HG03457 (cell line): ENCODE measurements around the gene SORBS2.
"Not testable (repeated sequence)": the region's sequence is repeated elsewhere in the genome, so short reads cannot be mapped to it uniquely, and the experiment has no call there.

Source experiments
- ATAC-seq: cut with Tn5 transposase; IDR thresholded peaks from one replicate; pipeline ENCODE4 v1.9.1; 2021; ENCODE audit warnings: moderate number of reproducible peaks; ENCODE audit not compliant: unreplicated experiment

The SORBS2 gene

GRCh38 chr4:185718578-185719499 lies 93.2 kb downstream of the SORBS2 start:
- ATAC-seq: no peak

GRCh38 chr4:185717377-185717741 lies 94.6 kb downstream of the SORBS2 start:
- no peak for ATAC-seq

- ATAC-seq: no peak
Measured at GRCh38 chr4:185716577-185717376, 95.2 kb downstream of the SORBS2 start.

GRCh38 chr4:185716141-185716551 lies 95.8 kb downstream of the SORBS2 start:
- no peak for ATAC-seq

- ATAC-seq: not testable (repeated sequence)
Measured at GRCh38 chr4:185714524-185714923, 97.5 kb downstream of the SORBS2 start.

DNA sequence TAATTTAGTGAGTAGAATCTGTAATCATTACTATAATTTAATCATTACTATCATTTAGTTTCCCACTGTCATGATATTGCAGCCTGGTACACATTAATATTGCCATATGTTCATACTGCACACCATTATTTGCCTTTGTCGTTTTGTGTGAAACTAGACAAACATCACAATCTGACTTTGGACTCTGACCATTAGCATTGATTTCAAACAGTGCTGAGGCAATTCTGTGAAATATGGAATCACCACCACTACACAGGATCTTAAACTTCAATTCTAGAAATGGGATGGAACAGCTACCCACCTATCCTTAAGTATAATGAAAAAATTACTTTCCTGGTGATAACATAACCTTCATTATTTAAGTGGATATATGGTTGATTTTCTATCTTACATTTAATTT lies 98.3 kb downstream of the SORBS2 start:
- ATAC-seq: no peak

GRCh38 chr4:185713272-185713671 lies 98.7 kb downstream of the SORBS2 start:
- no peak for ATAC-seq

- no peak for ATAC-seq
Measured at GRCh38 chr4:185712350-185713024, 99.5 kb downstream of the SORBS2 start.

- ATAC-seq: no peak
Measured at GRCh38 chr4:185711726-185712125, 100.3 kb downstream of the SORBS2 start.

DNA sequence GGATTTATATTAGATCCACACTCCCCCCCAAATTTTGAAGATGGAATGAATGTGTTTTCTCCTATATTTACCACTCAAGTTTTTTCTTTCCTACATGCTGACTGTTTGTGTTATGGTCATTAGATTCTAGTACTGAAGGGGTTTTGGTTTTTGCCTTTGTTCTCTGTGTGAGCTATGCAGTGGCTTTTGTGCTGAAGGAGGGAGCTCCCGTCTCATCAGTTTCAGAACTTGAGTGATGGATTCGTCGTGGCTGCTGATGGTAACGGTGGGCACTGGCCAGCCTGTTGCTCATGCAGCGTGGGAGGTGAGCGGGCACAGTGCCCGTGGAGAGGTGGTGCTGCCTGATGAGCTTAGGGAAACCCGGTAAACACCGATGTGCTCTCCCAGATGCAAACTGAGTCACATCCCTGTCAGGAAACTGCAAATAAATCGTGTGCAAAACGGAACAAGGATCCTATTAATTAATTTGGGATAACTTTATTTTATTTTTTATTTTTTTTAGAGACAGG lies 101.5 kb downstream of the SORBS2 start:
- no peak for ATAC-seq

- ATAC-seq: no peak
Measured at GRCh38 chr4:185709802-185710486, 102.0 kb downstream of the SORBS2 start.

GRCh38 chr4:185708348-185708747 lies 103.6 kb downstream of the SORBS2 start:
- no peak for ATAC-seq

- not testable (repeated sequence) for ATAC-seq
Measured at GRCh38 chr4:185707622-185708021, 104.4 kb downstream of the SORBS2 start.

- no peak for ATAC-seq
Measured at GRCh38 chr4:185702147-185702663, 109.8 kb downstream of the SORBS2 start.

GRCh38 chr4:185700630-185701029 lies 111.4 kb downstream of the SORBS2 start:
- no peak for ATAC-seq

GRCh38 chr4:185700048-185700447 lies 111.9 kb downstream of the SORBS2 start:
- no peak for ATAC-seq

DNA sequence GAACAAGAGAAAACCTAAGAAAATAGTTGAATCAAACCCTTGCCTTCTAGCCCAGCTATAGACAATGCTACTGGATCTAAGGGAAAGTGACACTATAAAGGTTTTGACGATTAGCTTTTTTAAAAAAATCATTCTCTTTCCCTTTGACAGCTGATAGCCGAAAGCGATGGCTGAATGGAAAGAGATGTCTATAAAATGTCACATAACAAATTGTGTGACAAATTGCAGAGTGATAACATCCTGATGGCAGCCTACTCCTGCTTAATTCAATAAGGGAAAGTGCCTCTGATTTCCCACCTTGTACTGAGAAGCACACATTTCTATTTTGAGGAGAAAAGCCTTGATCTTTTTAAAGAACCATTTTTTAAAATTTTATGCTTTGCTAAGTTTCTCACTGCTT lies 114.5 kb downstream of the SORBS2 start:
- no peak for ATAC-seq

GRCh38 chr4:185695743-185696142 lies 116.3 kb downstream of the SORBS2 start:
- ATAC-seq: no peak

DNA sequence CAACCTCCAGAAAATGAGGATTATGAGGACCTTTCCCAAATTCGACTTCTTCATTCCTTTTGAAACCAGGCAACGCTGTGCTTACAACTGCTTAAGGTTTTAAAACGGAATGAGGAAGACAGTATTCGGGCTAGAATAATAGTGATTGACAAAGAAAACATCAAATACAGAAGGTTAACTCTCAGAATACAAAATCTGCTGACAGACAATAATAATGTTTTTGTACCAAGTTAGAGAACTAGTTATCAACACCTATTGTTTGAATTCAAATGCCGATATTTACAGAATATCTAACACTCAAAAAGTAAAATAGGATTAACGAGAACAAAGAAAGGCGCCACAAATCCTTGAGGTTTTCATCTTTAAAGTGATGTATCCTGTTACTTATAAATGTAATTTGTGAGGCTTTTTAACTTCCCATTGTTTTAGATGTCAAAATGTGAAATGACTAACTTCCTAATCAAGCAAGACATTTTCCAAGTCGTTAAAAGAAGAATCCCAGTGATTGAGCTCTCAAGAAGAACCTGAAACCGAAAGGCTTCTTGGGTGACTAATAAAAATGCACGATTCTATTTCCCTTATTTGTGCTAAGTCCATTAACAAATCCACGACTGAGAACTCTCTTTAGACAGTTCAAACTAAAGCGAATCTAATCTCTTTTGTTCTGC lies 118.3 kb downstream of the SORBS2 start:
- ATAC-seq: no peak

DNA sequence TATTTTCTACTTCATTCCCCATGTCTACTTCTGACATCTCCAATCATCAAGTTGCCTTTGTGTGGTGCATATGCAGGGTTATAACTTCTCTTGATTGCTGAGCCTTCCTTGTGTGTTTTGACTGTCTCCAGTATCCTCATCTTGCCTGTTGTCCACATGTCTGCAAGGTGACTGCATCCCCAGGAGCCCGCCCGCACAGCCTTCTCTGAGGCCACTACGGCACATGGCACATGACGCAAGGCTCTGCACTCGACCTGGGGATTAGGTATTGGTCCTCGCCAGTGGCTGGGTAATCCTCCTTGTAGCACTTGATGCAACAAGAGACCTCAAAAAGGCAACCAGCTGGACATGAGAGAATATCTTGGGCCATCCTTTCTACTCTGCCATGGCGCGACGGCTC lies 122.6 kb downstream of the SORBS2 start:
- no peak for ATAC-seq
